H1 (cell line): ENCODE data around the gene HERC4.
A peak's percentile ranks its signal among the peaks of the same experiment; 100 is the strongest.

Source experiments
- ATF3 ChIP-seq: IDR thresholded peaks from 2 replicates; pipeline ENCODE4 v1.6.1; 2011; ENCODE audit warnings: low read depth, mild to moderate bottlenecking, low read length; ENCODE audit not compliant: insufficient read depth
- BRCA1 ChIP-seq: IDR thresholded peaks from 2 replicates; pipeline ENCODE4 v1.6.1; 2012; ENCODE audit warnings: low read depth, low read length, improper control_type of control experiment
- CREB1 ChIP-seq: IDR thresholded peaks from 2 replicates; pipeline ENCODE4 v1.6.1; 2012; ENCODE audit warnings: inconsistent platforms
- CTCF ChIP-seq, 3 experiments: IDR thresholded peaks; 1 replicate in 2 of 3; 2 replicates in 1 of 3; pipeline versions ENCODE4 v1.5.1 to v1.6.1; 2011; ENCODE audit warnings: low read length in 3 of 3, mild to moderate bottlenecking in 3 of 3, inconsistent platforms in 2 of 3, low read depth in 1 of 3, moderate library complexity in 1 of 3; ENCODE audit not compliant: insufficient read depth in 1 of 3; ENCODE audit errors: control extremely low read depth in 1 of 3
- EZH2 ChIP-seq: fragments of 200-600 bp; sonication (generic); IDR thresholded peaks from 2 replicates; pipeline ENCODE4 v1.7.1; 2012; ENCODE audit warnings: low read depth, mild to moderate bottlenecking, moderate library complexity, low read length, inconsistent platforms; ENCODE audit not compliant: severe bottlenecking
- JUND ChIP-seq: IDR thresholded peaks from 2 replicates; pipeline ENCODE4 v1.6.1; 2011; ENCODE audit warnings: mild to moderate bottlenecking, improper control_type of control experiment, low read length
- KDM1A ChIP-seq: fragments of 200-600, 300-600 bp; sonication (generic); IDR thresholded peaks from 2 replicates; pipeline ENCODE4 v1.7.1; 2016; ENCODE audit warnings: mild to moderate bottlenecking, low read length, borderline replicate concordance
- MAFK ChIP-seq: IDR thresholded peaks from 2 replicates; pipeline ENCODE4 v1.6.1; 2012; ENCODE audit warnings: low read depth, mild to moderate bottlenecking, improper control_type of control experiment, low read length
- POLR2A ChIP-seq, 2 experiments: IDR thresholded peaks; 1 replicate in 1 of 2; 2 replicates in 1 of 2; pipeline ENCODE4 v1.6.1; 2011; ENCODE audit warnings: low read depth in 2 of 2, low read length in 2 of 2, mild to moderate bottlenecking in 2 of 2; ENCODE audit errors: control extremely low read depth in 1 of 2
- RAD21 ChIP-seq, 2 experiments: IDR thresholded peaks in 1 of 2; conservative IDR thresholded peaks in 1 of 2; 2 replicates each; pipeline ENCODE4 v1.6.1; 2011; ENCODE audit warnings: low read depth in 2 of 2, low read length in 2 of 2, improper control_type of control experiment in 1 of 2, inconsistent platforms in 1 of 2, mild to moderate bottlenecking in 1 of 2, moderate library complexity in 1 of 2

DNA sequence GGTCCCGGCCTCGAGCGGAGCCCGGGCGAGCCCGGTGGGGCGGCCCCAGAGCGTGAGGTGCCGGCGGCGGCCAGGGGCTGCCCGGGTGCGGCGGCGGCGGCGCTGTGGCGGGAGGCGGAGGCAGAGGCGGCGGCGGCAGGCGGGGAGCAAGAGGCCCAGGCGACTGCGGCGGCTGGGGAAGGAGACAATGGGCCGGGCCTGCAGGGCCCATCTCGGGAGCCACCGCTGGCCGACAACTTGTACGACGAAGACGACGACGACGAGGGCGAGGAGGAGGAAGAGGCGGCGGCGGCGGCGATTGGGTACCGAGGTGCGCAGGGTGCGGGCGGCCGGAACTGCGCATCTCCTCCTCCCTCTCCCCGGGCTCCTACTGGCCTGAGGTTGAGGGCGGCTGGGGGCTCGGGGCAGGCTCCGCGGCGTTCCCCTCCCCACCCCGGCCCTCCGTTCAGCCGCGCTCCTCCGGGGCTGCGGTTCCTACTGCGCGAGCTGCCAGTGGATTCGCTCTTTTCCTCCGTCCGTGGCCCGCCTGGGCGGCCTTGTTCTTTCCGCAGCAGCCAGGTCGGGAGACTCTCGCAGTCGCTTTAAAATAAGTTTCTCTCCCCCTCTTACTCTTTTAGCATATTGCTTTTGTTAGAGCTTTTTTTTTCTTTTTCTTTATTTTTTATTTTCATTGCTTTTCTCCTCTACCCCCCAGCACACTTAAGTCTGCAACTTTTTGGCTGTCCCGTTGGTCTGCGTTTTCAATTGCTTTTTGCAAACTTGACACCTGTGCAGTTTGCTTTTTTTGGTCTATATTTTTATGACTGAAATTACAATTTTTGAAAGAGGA, 190.0 kb downstream of the HERC4 start:
- TF ChIP-seq CTCF (IDR thresholded peaks at IDR 0.05; ENCODE audit: control extremely low read depth in 1 of 3, insufficient read depth in 1 of 3, low read depth in 1 of 3, low read length in 3 of 3), result no peak
- no peak for TF ChIP-seq BRCA1
- TF ChIP-seq JUND, result no peak
- peak in 1 of 2 experiments; percentile 37; a peak in 1 of 3 replicates for TF ChIP-seq POLR2A (IDR thresholded peaks at IDR 0.05; ENCODE audit: control extremely low read depth in 1 of 2, low read depth in 2 of 2, low read length in 2 of 2)
- no peak for TF ChIP-seq EZH2
- no peak for TF ChIP-seq MAFK
- no peak for TF ChIP-seq ATF3
- no peak for TF ChIP-seq CREB1
- TF ChIP-seq KDM1A, result no peak
- TF ChIP-seq RAD21 (IDR thresholded peaks at IDR 0.05 in 1 of 2, conservative IDR thresholded peaks at IDR 0.05 in 1 of 2; ENCODE audit: low read depth in 2 of 2, low read length in 2 of 2), result no peak
